CD4-positive, alpha-beta T cell treated with Interleukin-4 for 4 hours (primary cell): Measurements from ENCODE around the gene CAB39L.
A peak's percentile ranks its signal among the peaks of the same experiment; 100 is the strongest.

Experiments
- DNase-seq: peaks from one replicate; pipeline ENCODE4 v3.0.0-alpha.2; 2020

CAB39L gene

DNA sequence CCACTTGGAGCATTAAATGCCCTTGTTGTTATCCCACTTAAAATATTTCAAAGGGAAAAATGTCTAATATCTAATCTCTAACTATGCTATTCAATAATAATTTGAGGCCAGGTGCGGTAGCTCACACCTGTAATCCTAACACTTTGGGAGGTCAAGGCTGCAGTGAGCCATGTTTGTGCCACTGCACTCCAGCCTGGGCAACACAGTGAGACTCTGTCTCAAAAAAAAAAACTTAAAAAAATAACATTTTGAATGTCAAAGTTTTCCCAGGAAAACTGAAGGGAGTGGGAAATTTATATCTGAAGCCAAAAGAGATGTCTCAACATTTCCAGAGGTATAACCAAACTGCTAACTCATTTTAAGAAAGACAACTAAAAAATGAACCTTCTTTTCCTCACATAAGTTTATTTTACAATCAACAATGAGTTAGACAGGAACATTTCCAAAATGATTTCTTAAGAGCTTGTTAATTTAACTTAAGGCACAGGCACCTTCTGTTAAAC lies 47.9 kb downstream of the CAB39L start:
- DNase-seq = no peak

DNA sequence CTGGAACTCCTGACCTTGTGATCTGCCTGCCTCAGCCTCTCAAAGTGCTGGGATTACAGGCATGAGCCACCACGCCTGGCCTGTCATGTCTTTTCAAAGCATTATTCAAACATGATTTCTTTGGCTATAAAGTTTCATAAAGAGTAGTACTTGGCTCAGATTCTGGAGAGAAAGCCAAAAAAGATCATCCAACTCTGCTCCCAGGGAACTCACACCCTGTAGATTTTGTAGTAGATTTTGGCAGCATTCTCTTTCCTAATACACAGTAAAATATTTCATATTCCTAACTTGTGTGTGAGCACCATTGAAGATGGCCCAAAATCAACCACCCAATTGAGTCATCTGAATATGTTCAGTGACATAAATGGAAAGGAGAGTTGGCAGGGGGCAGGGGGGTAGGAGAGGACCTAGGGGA lies 48.4 kb downstream of the CAB39L start:
- DNase-seq = no peak

DNA sequence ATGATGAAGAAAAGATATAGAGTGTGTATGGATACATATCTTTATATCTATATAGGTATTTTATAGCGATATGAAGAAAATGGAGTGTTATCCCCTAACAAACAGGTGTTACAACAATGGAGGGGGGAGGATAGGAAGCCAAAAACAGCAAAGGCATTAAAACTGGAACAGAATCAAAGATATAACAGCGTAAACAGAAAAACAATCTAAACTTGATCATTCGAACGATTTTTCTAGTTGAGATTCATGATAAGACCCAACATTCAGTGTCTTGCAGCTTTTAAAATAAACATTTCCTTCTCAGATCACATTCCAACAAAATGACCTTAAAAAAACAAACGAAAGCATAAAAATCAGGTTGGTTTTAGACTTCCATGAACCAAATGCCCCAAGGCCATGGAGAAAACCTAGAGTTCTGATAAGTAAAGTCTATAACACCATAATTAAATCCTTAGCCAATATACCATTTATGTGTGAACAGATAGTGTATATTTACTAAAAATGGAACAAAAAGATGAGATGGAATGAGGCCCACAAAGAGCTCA lies 55.7 kb downstream of the CAB39L start:
- no peak for DNase-seq

DNA sequence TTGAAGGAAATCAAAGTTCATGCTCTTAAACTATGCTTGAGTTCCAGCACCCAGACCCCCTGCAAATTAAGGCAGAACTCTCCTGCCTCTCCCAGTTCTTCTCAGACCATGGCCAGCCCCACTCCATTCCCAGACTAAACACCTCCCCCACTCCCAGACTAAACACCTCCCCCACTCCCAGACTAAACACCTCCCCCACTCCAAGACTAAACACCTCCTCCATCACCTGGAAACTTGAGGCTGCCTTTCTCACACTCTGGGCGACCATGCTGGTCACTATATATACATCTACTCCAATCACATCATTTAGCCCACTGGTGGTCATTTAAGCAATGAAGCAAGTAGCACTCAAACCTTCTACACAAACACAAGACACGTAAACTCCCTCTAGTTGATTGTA lies 57.2 kb downstream of the CAB39L start:
- no peak for DNase-seq

DNA sequence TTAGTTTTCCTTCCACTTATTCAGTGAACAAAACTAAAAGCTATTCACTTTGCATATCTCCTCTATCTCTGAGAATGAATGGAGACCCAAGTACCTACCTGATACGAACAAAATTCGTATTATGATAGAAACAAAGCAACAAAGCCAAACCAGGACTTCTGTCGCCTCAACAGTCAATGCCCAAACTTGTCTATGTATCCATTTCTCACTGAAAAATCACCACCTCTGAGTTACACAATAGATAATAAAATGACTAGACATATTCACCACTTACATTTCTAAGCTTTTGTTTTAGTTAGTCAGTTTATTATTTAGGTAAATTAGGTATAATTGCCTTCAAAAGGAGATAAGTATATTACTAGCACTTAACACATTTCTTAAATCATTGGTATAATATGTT lies 67.7 kb downstream of the CAB39L start:
- DNase-seq = no peak

DNA sequence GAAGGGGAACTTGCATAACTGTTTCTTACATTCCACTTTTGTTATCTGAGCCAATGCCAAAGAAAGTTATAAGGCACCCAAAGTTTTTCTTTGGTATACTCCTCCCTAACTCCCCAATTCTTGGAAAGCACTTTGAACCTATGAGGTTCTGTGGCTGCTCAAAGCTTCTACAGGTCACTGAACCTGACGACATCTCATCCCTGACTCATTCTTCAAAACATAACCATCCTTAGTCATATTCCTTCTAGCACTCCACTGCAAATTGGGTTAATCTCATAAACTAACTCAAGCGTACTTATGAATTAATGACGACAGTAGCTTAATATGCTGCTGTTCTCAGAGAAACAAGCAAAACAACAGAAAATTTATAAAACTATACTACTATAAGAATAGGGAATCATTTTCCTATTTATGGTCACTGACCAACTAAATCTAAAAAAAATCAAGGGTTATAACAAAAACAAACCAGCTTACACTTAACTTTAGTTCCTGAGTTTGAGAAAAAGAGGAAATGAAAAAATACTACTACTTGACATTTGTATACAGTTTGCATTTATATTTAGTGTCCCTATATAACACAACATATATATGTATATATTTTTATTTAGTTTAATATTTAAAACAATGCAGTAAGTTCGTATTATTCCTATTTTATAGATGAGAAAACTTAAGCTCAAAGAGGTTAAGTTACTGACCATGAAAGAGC lies 69.1 kb downstream of the CAB39L start:
- DNase-seq = no peak

DNA sequence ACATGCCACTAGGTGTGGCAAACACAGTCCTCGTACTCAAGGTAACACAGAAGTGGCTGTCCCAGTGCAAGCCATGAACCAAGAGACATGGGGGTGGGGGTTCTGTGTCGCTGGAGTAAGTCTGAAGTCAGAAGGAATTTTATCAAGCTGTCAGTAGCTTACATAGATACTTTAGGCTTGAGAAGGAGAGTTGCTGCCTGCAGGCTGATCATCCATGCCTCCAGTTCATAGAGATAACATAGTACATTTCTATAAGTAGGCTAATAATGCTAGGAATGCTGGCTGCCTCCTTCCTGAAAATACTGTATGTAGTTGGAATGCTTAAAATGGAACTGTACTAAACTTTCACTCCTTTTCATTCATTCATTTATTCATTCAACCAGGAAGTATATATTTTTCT lies 70.1 kb downstream of the CAB39L start:
- no peak for DNase-seq

DNA sequence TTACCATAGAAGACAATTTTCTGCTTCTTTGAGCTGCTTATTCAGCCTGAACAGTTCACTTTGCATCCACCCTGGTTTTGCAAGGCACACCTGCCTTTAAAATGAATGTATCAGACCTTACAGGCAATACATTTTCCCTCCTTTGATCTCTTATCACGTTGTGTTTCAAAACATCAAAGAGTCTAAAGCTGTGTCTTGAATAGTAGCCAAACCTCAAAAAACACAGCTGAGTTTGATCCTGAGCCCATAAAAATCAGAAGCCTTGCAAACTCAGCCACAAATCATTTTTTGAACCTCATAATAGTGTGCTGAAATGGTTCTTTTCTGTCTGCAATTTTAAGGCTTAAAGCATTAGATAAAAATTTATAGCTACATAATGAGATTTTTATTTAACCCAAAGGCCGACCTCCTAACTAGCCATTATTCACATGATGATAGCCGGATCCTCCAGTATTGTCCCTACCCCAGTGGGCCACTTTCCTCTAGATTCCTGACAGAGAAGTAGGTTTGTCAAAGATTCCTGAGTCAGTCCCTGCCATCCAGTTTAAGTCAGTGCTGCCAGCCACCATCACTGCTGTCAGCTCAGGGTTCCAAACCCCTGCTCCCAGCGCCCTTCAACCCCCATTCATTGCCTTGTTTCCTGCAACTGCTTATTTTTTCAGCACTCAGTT lies 71.8 kb downstream of the CAB39L start:
- DNase-seq = peak; percentile 54

DNA sequence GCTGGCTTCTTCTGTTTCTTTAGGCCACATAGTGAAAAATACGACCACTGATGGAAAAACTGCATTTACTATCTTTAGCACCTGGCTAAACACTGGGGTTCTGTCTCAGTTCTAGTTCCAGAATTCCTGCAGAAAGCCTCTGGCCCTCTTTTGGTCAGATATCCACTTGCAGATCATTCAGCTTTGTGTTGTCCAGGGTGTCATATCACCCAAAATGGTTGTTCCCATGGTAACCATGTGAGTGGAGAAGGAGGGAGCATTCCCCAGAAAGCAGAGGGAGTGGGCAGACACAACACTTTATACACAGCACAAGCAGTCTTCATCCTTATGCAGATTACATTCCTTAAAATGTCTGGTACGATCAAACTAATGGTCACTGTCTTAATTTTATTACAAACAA lies 73.5 kb downstream of the CAB39L start:
- DNase-seq = no peak

DNA sequence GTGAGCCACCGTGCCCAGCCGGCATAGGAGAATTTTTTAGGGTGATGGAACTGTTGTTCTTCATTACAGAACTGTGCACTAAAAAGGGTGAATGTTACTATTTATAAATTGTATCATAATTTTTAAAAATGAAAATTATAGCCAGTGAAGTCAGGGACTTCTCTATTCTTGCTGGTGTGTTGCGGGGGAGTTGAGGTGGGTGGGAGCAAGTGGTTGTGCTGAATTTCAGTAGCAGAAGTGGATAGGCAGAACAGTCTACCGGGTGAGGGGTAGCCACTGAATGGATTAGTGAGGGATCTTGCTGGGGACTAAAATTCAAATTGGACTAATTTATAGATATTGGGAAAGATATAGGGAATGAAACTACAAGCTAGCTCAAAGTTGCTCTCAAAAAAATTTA lies 74.0 kb downstream of the CAB39L start:
- no peak for DNase-seq

DNA sequence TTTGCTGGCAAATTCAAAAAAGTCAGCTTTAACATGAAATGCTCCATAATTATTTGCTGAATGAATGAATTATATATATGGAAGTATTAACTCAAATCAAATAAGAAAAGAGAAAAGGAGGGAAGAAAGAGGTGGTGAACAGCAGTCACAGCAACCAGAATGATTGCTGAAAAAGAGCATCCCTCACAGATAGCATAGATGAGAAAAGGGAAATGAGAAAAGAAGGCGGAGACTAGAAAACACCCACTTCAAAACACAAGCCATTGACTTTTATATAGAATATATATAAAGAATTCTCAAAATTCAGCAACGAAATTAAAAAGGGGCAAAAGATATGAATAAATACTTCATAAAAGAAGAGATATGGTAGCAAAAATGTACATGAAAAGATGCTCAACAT lies 75.2 kb downstream of the CAB39L start:
- DNase-seq = no peak

DNA sequence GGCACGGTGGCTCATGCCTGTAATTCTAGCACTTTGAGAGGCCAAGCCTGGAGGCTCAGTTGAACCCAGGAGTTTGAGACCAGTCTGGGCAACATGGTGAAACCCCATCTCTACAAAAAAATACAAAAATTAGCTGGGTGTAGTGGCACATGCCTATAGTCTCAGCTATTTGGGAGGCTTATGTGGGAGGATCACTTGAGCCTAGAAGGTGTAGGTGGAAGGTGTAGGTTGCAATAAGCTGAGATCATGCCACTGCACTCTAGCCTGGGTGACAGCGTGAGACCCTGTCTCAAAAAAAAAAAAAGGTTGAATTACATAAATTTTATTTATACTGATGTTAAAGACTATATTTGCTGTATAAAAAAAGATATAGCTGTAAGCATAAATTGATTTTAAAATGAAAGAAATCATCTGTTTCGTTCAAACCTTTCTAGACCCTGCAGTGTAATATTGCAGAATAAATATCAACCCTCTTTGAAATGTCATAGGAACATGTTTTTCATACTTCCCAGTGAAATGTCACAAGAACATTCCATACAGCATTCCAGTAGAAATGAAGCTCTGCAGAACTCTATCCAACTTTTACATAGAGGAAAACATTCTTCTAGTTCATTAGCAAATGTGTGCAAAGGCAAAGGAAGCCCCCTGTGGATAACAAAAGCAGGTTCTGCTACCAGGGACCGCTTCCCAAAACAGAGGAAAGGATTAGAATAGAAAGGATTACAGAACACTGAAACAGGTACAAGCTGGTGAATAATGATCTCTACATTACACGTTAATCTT lies 76.0 kb downstream of the CAB39L start:
- DNase-seq = no peak

DNA sequence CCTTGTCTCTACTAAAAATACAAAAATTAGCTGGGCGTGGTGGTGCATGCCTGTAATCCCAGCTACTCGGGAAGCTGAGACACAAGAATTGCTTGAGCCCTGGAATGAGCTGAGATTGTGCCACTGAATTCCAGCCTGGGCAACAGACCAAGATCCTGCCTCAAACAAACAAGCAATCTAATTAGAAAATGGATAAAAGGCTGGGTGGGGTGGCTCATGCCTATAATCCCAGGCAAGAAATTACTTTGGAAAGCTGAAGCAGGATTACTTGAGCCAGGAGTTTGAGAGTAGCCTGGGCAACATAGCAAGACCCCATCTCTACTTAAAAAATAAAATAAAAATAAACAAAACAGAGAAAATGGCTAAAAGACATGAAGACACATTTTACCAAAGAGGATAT lies 77.0 kb downstream of the CAB39L start:
- no peak for DNase-seq

DNA sequence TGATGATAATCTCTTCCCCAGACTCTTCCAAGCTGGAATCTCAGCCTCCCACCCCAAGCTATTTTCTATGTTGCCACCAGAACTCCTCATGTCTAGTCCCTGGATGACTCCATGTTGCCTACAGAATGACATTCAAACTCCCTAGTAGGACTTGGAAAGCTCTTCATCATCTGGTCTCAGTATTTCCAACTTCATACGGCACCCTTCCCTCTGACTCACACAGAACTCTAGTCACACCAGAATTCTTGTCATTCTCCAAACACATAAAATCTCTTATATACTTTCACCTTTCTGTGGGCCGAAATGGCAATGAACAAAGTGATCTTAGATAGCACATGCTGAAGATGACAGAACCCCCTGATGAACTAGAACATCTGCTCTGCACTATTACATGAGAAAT lies 86.2 kb downstream of the CAB39L start:
- no peak for DNase-seq

DNA sequence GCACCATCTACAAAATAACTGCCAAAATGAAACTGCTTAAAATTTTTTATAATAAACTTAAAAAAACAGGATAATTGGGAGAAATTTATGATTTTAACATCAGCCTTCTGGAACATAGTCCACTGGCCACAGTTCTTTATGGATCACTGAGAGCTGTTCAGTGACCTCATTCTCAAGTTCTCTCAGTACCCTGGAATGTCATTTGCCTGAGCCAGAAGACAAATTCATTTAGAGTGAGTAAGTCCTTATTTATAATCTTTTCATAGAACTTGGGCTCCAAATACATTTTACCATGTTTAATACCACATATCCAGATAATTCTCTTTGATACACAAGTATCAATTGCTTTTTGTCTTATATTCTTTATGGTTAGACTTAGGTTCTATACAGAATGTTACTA lies 87.6 kb downstream of the CAB39L start:
- no peak for DNase-seq

DNA sequence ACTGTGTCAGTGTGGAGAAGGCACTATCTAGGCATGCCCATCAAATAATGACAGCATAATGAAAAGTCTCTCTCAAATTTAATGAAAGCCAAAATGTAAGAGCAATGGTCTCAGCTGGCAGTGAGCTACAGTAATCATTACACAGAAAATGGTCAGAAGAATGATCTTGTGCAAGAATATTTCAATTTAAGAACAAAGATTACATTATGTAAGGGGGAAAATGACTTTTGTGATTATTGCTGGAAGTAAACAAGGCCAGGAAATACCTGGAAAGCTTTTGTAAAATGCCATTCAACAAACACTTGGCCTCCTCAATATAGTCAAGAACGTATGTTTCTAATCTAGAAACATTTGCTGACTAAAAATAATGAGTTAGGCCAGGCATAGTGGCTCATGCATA lies 89.1 kb downstream of the CAB39L start:
- DNase-seq = no peak

DNA sequence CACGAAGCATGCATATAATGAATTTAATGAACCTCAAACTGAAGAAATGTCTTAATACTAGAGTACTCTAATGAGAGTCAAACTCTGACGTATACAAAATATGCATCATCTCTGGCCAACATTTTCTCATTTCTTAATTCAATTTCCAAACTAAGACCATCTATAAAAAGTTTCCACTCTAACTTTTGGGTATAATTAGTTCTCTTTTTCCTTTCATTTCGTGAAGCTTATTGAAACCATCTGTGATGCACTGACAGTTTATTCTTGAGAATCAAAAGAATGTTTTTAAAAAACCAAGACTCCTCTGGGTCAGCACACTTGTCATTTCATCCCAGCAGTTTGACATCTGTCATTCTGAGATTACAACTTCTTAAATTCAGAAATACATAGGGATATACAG lies 90.0 kb downstream of the CAB39L start:
- DNase-seq = no peak

DNA sequence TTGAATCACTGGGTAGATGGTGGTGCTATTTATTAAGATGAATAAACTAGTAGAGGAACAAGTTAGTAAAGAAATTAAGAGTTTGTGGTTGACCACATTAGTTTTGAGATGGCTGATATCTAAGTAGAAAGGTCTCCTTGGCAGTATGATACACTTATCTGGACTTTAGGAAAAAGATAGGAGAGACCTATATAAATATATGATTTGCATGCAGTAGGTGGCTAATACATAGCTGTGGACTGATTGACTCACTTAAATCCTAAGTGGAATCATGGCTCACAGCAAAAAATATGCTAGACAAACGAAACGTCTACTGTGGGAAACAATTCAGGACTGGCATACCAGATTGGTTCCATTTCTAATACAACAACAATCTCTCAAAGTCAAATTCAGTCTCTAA lies 92.0 kb downstream of the CAB39L start:
- no peak for DNase-seq

DNA sequence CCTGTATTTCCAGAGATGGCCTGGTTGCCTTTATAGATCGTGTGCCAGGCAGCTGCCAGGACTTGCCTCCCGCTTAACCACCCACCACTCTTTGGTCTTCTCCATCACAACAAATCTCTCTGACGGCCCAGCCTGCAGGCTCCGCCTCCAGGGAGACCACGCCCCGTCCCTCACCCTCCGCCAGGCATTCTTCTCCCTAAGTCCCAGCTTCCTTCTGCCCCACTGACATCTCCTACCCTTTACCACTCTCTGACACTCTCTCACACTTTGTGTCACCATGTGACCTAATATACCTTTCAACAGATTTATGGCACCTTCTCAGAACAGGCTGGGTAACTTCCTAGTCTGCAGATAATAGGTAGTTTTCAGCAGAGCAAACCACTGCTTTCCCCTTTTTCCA lies 95.1 kb downstream of the CAB39L start:
- no peak for DNase-seq

DNA sequence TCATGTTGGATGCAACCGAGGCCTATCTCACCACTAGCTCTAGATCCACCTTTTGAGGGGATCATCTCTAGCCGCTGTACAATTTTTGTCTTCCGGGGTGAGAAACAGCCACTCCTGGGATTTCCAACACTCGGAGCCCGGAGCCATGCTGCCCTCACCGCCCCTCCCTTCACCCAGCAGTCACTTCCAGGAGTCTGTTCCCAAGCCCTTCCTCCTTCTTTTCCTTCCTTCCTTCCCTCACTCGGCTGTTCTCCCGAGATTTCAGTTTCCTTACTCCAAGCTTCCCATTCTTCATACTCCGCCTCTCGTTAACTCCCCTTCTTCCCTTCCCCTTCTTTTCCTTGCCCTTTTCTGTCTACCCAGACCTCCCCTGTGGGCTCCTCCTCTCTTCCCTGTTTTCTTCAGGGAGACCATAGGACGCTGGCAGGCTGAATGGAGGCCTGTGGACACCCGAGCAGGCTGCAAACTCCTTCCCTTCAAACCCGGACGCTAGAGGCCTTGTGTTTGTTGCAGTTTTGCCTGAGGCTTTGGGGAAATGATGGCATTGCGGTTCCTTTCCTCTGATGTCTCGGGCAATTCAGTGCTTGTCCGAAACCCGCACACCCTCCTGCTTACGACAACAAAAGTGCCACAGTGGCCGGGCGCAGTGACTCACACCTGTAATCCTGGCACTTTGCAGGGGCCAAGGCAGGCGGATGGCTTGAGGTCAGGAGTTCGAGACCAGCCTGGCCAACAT lies 96.0 kb downstream of the CAB39L start:
- DNase-seq = no peak

DNA sequence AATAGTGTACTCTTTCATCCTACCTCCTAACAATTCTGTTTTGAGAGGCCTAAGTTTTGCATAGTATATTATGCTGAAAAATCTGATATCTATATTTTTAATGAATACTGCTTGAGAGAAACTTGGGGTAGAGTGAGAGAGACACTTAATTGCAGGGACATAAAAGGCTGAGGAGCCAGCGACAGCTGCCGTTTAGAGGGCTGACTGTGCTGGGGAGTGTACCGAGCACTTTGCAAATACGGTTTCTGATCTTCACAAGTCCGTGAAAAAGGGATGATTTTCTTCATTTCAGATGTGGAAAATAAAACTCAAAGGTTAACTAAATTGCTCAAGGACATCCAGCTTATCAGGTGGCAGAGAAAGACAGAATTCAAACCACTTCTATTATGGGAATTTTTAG lies 97.4 kb downstream of the CAB39L start:
- no peak for DNase-seq

DNA sequence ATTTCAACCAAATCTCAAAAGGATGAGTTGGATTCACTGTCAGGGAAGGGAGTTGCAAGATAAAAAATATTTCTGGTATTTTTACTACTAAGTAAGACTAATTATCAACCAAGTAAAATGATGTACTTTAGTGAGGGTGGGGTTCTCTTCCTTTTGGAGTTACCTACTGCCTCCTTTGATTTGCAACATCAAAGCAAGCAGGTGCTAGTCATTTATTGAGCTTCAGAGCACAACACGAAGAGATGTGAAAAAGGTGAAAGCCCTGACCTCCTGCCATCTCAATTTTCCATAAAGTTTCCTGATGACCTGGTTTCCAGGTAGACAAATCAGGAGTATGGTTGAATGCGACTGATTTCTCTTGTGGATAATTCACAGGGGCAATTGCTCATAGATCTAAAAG lies 100.1 kb downstream of the CAB39L start:
- no peak for DNase-seq

DNA sequence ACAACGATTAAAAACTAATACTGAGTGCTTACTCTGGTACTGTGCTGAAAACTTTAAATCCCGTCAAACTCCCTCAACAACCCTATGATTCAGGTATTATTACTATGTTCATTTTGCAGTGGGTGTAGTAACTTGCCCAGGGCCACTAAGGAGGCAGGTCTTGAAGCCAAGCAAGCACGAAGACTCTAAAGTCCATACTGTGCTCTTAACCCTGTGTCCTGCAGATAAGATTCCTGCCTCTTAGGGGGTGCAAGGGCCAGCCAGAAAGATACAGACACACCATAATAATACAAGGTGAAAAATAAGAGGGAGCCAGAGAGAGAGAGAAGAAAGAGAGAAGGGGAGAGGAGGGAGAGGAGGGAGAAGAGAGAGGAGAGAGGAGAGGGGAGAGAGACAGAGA lies 100.6 kb downstream of the CAB39L start:
- no peak for DNase-seq
